GM23248 (cell line): ENCODE measurements around the gene FANCE. TPM values are rescaled to one million over a fixed set of nuclear protein-coding genes. Genes with fewer than 3 reads are reported as not detected.

ENCODE experiments used
- DNase-seq: peaks from one replicate; pipeline ENCODE4 v3.0.0-alpha.2; 2015
- H2AFZ ChIP-seq: fragments of 200-600 bp; sonication (generic); 2 replicates; pipeline ENCODE4 v1.6.1; 2016; ENCODE audit warnings: antibody characterized with exemption
- H3F3A ChIP-seq: fragments of 200-600 bp; sonication (generic); 2 replicates; pipeline ENCODE4 v1.6.1; 2016; ENCODE audit warnings: mild to moderate bottlenecking, antibody characterized with exemption, mixed run types; ENCODE audit not compliant: insufficient read depth
- H3K27ac ChIP-seq: fragments of 200-600 bp; sonication (generic); 2 replicates; pipeline ENCODE4 v1.5.1; 2016; ENCODE audit warnings: mild to moderate bottlenecking
- H3K27me3 ChIP-seq: fragments of 200-600 bp; sonication (generic); replicated peaks from 2 replicates; pipeline ENCODE4 v1.6.1; 2016; ENCODE audit warnings: mild to moderate bottlenecking; ENCODE audit not compliant: insufficient read depth
- H3K36me3 ChIP-seq: fragments of 200-600 bp; sonication (generic); 2 replicates; pipeline ENCODE4 v1.6.1; 2016; ENCODE audit warnings: low read depth, mild to moderate bottlenecking
- H3K4me1 ChIP-seq: fragments of 200-600 bp; sonication (generic); 2 replicates; pipeline ENCODE4 v1.6.1; 2016; ENCODE audit warnings: mild to moderate bottlenecking; ENCODE audit not compliant: insufficient read depth
- H3K4me2 ChIP-seq: fragments of 200-600 bp; sonication (generic); one replicate; pipeline ENCODE4 v1.6.1; 2016; ENCODE audit warnings: mild to moderate bottlenecking; ENCODE audit not compliant: unreplicated experiment
- H3K4me3 ChIP-seq: fragments of 200-600 bp; sonication (generic); 2 replicates; pipeline ENCODE4 v1.5.1; 2016; ENCODE audit warnings: mild to moderate bottlenecking
- H3K79me2 ChIP-seq: fragments of 200-600 bp; sonication (generic); 2 replicates; pipeline ENCODE4 v1.6.1; 2016; ENCODE audit warnings: mild to moderate bottlenecking; ENCODE audit not compliant: insufficient read depth
- H3K9ac ChIP-seq: fragments of 200-600 bp; sonication (generic); 2 replicates; pipeline ENCODE4 v1.6.1; 2016; ENCODE audit warnings: mild to moderate bottlenecking
- H3K9me2 ChIP-seq: fragments of 200-600 bp; sonication (generic); 2 replicates; pipeline ENCODE4 v1.6.1; 2016; ENCODE audit warnings: mixed run types, mild to moderate bottlenecking, moderate library complexity; ENCODE audit not compliant: insufficient read depth
- H3K9me3 ChIP-seq: fragments of 200-600 bp; sonication (generic); one replicate; pipeline ENCODE4 v1.6.1; 2017; ENCODE audit warnings: low read depth
- H4K20me1 ChIP-seq: fragments of 200-600 bp; sonication (generic); 2 replicates; pipeline ENCODE4 v1.6.0; 2016; ENCODE audit not compliant: insufficient read depth
- EZH2 ChIP-seq: fragments of 200-600 bp; sonication (generic); IDR thresholded peaks from 2 replicates; pipeline ENCODE4 v1.6.1; 2018; ENCODE audit warnings: antibody characterized with exemption, mild to moderate bottlenecking; ENCODE audit not compliant: insufficient read depth, poor library complexity, severe bottlenecking
- EZH2phosphoT487 ChIP-seq: fragments of 200-600 bp; sonication (generic); IDR thresholded peaks from 2 replicates; pipeline ENCODE4 v1.6.1; 2018; ENCODE audit warnings: antibody characterized with exemption, moderate library complexity, mild to moderate bottlenecking, low read depth; ENCODE audit not compliant: insufficient read depth
- WGBS, 2 experiments: methylation state at CpG; one replicate each; pipeline ENCODE4 v1.1.6; 2015 to 2017; ENCODE audit warnings: low lambda C conversion rate in 2 of 2, low coverage in 1 of 2; ENCODE audit errors: missing lambda C conversion rate in 2 of 2; 5-methylcytosine and 5-hydroxymethylcytosine counted together
- in situ Hi-C: fragments of 300-500 bp; cut with MboI; formaldehyde crosslinking; loops from 2 replicates; pipeline ENCODE4 v1.15.0; 2020
- polyA plus RNA-seq: library from polyadenylated mRNA; unstranded; fragments of >200 nt; fragmentation: Nextera tagmentation; extraction: Ambion mirVana; gene quantifications from 2 replicates; pipeline ENCODE4 v1.2.1, GENCODE V29; 2016
- total RNA-seq: library from RNA; depleted of rRNA; stranded (reverse); fragments of >200 nt; shearing (Covaris generic); gene quantifications from 2 replicates; pipeline ENCODE4 v1.2.3, GENCODE V29; 2014

The FANCE gene
- total and polyA plus RNA-seq, 2 experiments from 2014 or later, result 4.3 to 9.7 TPM

DNA sequence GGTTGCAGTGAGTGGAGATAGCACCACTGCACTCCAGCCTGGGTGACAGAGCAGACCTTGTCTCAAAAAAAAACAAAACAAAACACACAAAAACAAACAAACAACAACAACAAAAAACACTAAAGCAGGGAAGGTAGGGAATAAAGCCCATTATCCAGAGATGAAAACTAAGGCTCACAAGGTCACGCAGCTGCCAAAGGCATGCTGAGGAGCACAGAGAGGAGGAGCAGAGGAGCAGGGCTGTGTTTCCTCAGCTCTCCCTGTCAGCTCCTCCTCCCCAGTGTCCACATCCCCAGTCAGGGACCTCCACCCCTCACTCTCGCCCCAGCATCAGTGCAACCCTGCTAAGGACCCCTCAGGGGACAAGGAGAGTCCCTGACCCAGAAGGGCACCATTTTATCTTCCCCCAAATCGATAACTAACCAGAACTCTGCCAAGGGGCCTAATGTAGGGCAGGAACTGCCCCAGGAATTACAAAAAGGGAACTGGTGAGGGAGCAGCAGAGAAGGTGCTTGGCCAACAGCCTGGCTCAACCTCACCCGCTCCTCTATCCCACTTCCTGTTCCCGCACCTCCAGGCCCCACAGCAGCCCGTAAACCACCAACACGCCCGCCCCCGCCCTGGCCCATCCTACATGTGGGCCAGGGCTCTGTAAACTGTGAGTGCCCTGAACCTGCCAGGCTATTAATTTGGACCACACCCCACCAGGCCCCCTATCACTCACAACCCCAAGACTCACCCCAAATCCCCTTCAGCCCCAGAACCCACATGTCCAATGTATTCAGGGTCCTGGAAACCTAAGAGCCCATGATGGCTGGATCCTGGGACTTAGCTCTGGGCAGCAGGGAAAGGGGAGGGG, 35.7 kb downstream of the FANCE start:
- no peaks in the 10 kb centered on the region for H3K27me3 ChIP-seq
- no peaks in the 10 kb centered on the region for H3K9me3 ChIP-seq
- no peaks in the 10 kb centered on the region for H3K36me3 ChIP-seq
- no peak for TF ChIP-seq EZH2
- no peak for TF ChIP-seq EZH2phosphoT487
- no peak overlapping the region for H3K4me2 ChIP-seq
- no peak overlapping the region for H2AFZ ChIP-seq
- H3K4me3 ChIP-seq, result no peak overlapping the region
- H3K27ac ChIP-seq, result no peak overlapping the region
- H3F3A ChIP-seq, result no peaks in the 10 kb centered on the region
- H3K9ac ChIP-seq, result no peak overlapping the region
- H3K9me2 ChIP-seq, result no peaks in the 10 kb centered on the region
- DNase-seq, result peak; percentile 37
- in situ Hi-C loops, result no loop called here
- peaks cover 79% of the 10 kb centered on the region for H3K79me2 ChIP-seq
- H3K4me1 ChIP-seq, result peaks cover 31% of the 10 kb centered on the region
- no peaks in the 10 kb centered on the region for H4K20me1 ChIP-seq
- WGBS, 2 experiments, result 69 to 72% methylated on average over 9 of the region's 9 CpGs

DNA sequence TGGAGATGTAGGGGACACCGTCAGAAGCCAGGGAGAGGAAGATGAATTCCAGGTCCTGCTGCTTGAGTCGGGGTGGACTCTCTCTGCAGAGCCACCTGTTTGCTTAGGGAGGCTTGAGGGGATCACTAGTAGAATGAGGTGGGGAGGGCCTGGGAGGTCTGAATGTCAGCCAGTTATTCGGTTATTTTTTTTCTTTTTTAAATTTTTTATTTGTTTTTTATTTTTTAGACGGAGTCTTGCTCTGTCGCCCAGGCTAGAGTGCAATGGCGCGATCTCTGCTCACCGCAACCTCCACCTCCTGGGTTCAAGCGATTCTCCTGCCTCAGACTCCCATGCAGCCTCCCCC, 36.4 kb downstream of the FANCE start:
- no peak overlapping the region for H3K4me3 ChIP-seq
- H3K27ac ChIP-seq, result no peak overlapping the region
- in situ Hi-C loops, result no loop called here
- no peaks in the 10 kb centered on the region for H3K9me2 ChIP-seq
- no peak for TF ChIP-seq EZH2phosphoT487
- no peak for TF ChIP-seq EZH2
- peaks cover 31% of the 10 kb centered on the region for H3K4me1 ChIP-seq
- no peak overlapping the region for H3K4me2 ChIP-seq
- no peaks in the 10 kb centered on the region for H3K9me3 ChIP-seq
- no peaks in the 10 kb centered on the region for H3F3A ChIP-seq
- no peaks in the 10 kb centered on the region for H3K36me3 ChIP-seq
- 69 to 72% methylated on average over 9 of the region's 9 CpGs for WGBS, 2 experiments
- H2AFZ ChIP-seq, result no peak overlapping the region
- H3K9ac ChIP-seq, result no peak overlapping the region
- no peaks in the 10 kb centered on the region for H3K27me3 ChIP-seq
- no peaks in the 10 kb centered on the region for H4K20me1 ChIP-seq
- DNase-seq, result no peak
- H3K79me2 ChIP-seq, result peaks cover 85% of the 10 kb centered on the region

DNA sequence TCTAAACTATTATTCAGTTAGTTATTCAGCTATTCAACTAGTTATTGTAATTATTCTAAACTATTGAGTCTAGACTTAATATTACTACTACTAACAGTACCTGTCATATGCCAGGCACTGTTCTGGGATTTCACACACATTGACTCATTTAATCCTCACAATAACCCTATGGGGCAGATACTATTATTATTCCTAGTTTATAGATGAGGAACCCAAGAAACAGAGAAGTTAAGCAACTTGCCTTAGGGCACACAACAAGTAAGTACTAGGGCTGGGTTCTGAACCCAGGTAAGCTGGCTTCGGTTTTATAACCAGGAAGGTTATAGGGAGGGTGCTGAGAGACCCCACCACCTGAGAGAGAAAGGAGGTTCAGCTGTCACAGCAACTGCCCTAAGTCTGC, 36.9 kb downstream of the FANCE start:
- Histone ChIP-seq H3K27me3 (no peaks in the 10 kb centered on the region), H3K4me2 (no peak overlapping the region), H3K4me1 (peaks cover 31% of the 10 kb centered on the region), H2AFZ (no peak overlapping the region), H3F3A (no peaks in the 10 kb centered on the region), H4K20me1 (no peaks in the 10 kb centered on the region), H3K36me3 (no peaks in the 10 kb centered on the region), H3K79me2 (peaks cover 91% of the 10 kb centered on the region), H3K4me3 (no peak overlapping the region), H3K9me3 (no peaks in the 10 kb centered on the region), H3K9ac (no peak overlapping the region), H3K9me2 (no peaks in the 10 kb centered on the region), H3K27ac (no peak overlapping the region)
- DNase-seq, result no peak
- TF ChIP-seq EZH2phosphoT487, result no peak
- no peak for TF ChIP-seq EZH2
- in situ Hi-C loops, result no loop called here
- 100% methylated on average over 1 of the region's 1 CpG for WGBS, 2 experiments

DNA sequence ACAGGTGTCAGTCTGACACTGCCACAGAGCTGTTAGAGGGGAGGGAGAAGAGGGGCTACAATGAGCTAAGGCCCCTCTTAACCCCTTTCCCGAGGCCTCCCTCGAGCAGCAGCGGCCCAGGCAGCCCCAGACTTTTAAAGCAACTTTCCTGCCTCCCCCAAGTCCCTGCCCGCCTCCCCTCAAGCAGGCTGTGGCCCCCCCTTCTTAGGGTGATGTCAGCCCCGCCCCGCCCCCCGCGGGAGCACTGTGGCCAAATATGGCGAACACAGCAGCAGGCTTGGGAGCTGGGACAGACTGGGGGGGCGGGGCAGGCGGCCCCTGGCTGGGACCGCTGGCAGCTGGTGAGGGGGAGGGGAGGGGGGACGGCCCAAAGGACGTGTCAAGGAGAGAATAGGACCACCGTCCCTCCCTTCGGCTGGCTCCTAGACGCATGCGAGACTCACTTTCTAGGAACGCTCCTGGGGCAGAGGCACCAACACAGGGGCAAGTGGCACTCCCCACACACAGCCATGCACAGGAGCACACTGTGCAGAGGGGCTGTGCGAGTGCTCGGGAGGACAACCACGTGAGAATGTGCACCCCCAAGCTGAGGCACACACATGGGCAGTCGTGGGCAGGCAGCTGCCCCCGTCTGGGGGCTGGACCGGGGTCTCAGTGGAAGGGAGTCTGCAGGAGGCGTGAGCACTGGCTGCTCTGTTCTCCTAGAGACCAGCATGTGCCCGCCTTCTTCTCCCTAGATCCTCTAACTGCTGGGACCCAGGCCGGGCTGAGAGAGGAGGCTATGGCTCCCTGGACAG, 38.1 kb downstream of the FANCE start:
- Histone ChIP-seq H2AFZ (peak overlapping the region; percentile 62), H3K4me2 (peak overlapping the region; percentile 67), H3K79me2 (peaks cover 99% of the 10 kb centered on the region), H3K4me1 (peaks cover 25% of the 10 kb centered on the region), H3K4me3 (peak overlapping the region; percentile 40), H4K20me1 (no peaks in the 10 kb centered on the region), H3K9me3 (no peaks in the 10 kb centered on the region), H3F3A (no peaks in the 10 kb centered on the region), H3K9ac (0 out of 2 replicates have a peak overlapping the region, but pooled peaks have one; percentile 37), H3K36me3 (no peaks in the 10 kb centered on the region), H3K9me2 (no peaks in the 10 kb centered on the region), H3K27ac (no peak overlapping the region), H3K27me3 (no peaks in the 10 kb centered on the region)
- peak; percentile 75 for DNase-seq
- in situ Hi-C loops, result no loop called here
- TF ChIP-seq EZH2phosphoT487 (no peak), EZH2 (no peak)
- 9 to 18% methylated on average over 16 to 26 of the region's 28 CpGs for WGBS, 2 experiments
